ENCODE measurements around the gene PNMA8C.
A peak's percentile ranks its signal among the peaks of the same experiment; 100 is the strongest.
"Not testable (repeated sequence)": the region's sequence is repeated elsewhere in the genome, so short reads cannot be mapped to it uniquely, and the experiment has no call there.

Gene PNMA8C

DNA sequence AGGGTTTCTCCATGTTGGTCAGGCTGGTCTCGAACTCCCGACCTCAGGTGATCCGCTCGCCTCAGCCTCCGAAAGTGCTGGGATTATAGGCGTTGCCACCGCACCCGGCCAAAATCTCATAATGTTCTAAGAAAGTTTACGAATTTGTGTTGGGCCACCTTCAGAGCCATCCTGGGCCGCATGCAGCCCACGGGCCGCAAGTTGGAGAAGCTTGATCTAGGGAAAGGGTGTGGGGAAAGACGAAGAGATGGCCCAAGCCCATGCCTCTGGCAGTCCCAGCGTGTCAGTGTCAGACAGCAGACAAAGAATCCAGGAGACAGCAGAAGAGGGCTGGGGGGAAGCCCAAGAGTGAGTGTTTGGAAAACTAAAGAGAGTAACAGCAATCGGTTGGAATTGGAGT, 17.3 kb upstream of the PNMA8C start:
- DNase-seq: no peak

- DNase-seq: no peak
Measured at GRCh38 chr19:46442808-46443450, 14.2 kb upstream of the PNMA8C start.

- DNase-seq: no peak
Measured at GRCh38 chr19:46441866-46442265, 13.1 kb upstream of the PNMA8C start.

- DNase-seq: not testable (repeated sequence)
Measured at GRCh38 chr19:46435689-46436088, 7.0 kb upstream of the PNMA8C start.

DNA sequence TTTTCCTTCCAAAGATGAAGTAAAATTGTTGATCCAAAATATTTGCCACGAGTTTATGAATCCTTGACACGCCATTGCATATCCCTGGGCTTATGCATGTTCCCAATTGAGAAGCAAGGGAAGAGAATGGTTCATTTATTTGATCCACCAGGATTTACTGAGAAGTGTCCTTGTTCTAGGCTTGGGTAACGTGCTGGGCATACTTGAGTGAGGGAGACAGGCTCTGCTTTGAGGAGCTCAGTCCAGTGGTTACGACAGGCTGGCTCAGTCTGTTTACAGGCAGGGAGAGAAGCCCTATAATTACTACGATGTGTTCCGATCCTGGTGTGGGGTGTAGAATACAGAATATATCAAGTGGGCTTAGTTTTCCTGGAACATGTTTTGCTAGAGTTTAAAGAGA, 6.3 kb upstream of the PNMA8C start:
- DNase-seq: no peak

- DNase-seq: not testable (repeated sequence)
Measured at GRCh38 chr19:46433470-46433869, 4.7 kb upstream of the PNMA8C start.

DNA sequence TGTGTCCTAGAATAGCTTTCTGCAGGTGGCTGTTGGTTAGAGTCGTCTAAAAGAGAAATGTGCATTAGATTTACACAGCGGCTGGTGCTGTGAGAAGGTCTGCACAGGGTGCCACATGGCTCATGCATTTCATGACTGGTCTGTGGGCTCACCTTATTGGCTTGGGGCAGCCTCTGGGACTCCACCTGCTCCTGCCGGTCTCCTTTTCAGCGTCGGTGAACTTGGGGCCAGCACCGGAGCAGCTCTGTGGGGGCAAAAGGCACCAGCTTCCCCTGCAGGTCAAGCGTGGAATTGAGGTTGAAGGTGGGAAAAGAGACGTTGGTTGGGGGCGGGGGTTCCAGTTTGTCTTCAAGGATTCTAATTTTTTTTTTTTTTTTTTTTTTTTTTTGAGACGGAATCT, 3.1 kb upstream of the PNMA8C start:
- DNase-seq: peak; percentile 36

- DNase-seq: no peak
Measured at GRCh38 chr19:46429999-46430398, 1.3 kb upstream of the PNMA8C start.

DNA sequence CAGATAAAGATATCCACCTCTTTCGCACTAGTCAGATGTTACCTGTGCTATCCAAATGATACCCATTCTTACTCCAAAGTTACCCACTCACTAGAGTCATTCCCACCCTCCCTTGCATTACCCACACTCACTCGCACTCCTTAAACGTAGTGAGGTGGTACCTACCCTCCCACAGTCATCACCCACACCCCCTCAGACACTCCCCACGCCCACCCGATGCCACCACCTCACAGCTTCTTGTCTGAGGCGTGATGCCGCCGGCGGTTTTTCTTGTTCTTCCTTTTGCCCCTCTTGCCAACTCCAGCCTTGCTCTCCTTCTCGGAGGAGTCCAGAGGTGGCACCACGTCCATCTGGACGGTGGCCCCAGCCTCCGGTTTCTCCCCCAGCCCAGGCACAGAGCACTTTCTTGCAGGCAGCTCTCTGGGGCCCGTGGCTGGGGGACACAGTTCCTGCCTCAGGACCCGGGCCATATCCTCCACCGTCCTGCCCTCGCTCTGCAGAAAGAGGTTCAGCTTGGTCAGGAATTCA, 1.2 kb downstream of the PNMA8C start:
- DNase-seq: no peak

GRCh38 chr19:46426506-46427162, 2.1 kb downstream of the PNMA8C start:
- peak; percentile 85 for DNase-seq

DNA sequence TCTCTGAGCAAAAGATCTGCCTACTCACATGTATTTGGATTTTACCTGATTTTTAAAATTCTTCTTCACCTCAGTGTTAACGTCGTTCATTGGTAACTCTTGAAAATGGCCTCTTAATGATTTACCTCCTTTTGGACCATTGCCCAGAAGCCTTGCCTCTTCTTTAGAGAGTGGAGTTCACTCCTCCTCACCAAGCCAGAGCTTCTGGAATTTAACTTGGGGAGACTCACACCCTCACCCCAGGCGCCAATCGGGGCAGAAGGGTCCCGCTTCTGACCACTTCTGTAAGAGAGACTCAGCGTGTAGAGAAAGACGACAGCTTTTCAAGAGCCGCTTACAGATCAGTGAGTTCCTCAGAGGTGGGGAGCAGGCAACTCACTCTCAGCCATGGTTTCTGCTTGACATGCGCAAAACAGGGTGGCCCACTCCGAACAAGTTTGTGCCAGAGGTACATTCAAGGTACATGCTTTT, 2.7 kb downstream of the PNMA8C start:
- DNase-seq: peak; percentile 24

DNA sequence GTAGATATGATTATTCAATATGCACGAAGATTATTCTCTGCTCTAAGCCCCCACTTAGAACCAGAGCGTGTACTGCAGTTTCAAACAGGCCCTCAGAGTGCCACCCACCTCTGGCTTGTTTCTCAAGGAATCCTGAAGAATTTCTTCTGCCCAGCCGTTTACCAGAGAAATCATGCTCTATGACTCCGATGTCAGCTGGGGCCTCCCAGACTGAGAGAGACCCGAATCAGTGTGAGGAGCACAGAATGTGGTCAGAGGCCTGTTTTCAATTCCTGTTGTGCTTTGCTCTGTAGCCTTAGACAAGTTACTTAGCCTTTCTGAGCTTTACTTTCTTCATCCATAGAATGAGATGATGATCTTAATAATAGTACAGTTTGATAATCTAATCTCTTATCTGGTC, 5.5 kb downstream of the PNMA8C start:
- DNase-seq: no peak

GRCh38 chr19:46422344-46422743, 6.4 kb downstream of the PNMA8C start:
- DNase-seq: no peak

DNA sequence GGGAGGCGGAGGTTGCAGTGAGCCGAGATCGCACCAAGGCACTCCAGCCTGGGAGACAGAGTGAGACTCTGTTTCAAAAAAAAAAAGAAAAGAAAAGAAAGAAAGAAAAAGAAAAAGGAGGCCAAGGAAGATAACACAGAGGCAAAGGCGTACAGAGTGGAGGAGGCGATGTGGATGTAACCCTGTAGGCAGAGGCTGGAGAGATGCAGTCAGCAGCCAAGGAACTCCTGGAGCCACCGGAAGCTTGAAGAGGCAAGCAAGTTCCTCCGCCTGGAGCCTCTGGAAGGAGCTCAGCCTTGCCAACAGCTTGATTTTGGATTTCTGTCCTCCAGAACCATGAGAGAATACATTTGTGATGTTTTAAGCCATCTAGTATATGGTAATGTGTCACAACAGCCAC, 8.7 kb downstream of the PNMA8C start:
- DNase-seq: no peak

DNA sequence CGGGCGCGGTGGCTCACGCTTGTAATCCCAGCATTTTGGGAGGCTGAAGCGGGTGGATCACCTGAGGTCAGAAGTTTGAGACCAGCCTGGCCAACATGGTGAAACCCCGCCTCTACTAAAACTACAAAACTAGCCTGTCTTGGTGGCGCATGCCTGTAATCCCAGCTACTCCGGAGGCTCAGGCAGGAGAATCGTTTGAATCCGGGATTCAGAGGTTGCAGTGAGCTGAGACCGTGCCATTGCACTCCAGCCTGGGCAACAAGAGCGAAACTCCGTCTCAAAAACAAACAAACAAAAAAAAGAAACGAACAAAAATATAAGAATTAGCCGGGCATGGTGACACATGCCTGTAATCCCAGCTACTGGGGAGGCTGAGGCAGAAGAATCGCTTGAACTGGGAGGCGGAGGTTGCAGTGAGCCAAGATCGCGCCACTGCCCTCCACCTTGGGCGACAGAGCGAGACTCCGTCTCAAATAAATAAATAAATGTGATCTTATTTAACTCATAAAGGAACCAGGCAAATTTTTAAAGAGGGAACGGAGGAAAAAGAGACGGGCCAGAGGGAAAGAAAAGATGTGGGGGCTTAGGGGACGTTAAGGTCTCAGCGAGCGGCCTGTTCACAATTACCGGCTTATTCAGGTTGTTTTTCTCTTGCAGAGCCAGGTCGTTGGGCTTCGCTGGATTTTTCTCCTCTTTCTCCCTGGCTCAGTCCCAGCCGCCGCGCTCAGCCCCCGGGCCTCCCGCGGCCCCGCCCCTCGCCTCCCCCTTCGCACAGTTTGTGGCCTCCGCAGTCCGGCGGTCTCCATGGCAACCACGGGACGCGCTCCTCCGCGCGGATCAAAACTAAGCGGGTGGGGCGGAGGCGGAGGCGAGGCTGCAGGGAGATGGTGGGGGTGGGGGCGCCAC, 12.7 kb downstream of the PNMA8C start:
- peak; percentile 87 for DNase-seq

- DNase-seq: not testable (repeated sequence)
Measured at GRCh38 chr19:46414899-46415298, 13.8 kb downstream of the PNMA8C start.

- peak; percentile 65 for DNase-seq
Measured at GRCh38 chr19:46413262-46414031, 15.3 kb downstream of the PNMA8C start, which contains the start of gene CCDC8. Gene CCDC8, minus strand, starts transcription at chr19:46413564. Its CDS starts 754 bp downstream, at chr19:46412810.

DNA sequence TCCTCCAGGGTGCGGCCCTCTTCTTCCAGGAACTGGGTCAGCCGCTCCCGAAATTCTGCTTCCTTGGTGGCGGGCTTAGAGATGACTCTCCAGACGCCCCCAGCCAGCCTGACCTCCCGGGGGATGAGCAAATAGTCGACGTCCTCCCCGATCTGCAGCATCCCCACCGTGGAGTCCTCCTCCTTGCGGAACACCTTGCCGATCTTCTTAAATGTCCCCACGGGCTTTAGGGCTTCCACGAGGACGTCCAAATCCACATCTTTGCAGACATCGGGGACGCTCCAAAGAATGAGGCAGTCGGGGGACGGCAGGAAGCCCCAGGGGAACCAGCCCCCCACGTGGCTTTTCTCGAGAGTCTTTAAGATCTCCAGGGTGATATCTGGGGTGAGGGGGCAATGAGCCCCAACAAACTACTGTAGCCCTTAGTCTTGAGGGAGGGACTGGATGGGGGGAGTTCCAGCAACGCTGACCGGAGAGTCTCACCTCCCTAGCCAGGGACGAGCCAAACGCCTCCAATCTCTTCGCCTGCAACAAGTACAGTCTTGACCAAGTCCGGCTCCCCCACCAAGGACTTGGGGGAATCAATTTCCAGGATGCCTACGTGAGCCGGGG, 16.0 kb downstream of the PNMA8C start:
- DNase-seq: no peak

DNA sequence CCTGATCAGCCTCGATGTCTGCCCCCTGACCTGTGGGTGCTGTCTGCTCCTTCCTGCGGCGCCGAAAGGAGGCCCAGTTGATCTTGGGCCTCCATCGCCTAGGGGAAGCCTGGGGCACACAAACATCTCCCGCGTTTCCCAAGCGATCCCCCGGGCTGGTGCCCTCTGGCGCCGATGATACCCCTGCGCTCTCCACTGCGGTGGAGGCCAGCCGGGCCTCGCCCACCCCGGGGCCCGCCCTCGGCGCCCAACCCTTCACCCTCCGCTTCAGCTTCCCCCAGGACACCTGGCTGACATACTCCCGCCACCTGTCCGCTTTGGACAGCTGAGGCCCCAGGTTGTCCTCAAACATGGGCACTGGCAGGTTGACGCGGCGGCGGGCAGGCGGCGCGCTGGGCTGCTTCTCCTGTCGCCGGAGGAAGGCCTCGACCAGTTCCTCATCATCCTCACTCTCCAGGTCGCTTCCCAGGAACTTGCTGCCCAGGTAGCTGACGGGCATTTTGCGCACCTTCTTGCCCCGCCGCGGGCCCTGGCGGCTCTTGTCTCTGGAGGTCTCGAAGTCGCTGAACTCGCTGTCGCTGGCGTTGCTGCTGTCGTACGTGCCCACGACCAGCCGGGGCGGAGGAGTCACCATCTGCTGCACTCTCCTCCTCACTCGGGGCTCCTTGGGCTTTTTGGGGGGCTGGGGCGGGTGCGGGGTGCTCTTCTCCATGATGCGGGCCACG, 16.6 kb downstream of the PNMA8C start:
- no peak for DNase-seq

GRCh38 chr19:46411088-46411924, 17.4 kb downstream of the PNMA8C start:
- no peak for DNase-seq

Data from hematopoietic multipotent progenitor cell treated with erythropoietin and hydrocortisone succinate and interleukin-3 and kit ligand, for 4 days (in vitro differentiated cells).